Smooth muscle cell (in vitro differentiated cells): ENCODE results near the gene OLFM3. TPM values are rescaled to one million over a fixed set of nuclear protein-coding genes. Genes with fewer than 3 reads are reported as not detected.

ENCODE experiments used
- DNase-seq: peaks from one replicate; lab custom pipeline; 2025; ENCODE audit not compliant: unreplicated experiment; lab: John Stamatoyannopoulos, UW
- H2AFZ ChIP-seq: fragments of 200-600 bp; sonication (generic); 2 replicates; pipeline ENCODE4 v1.6.0; 2016; ENCODE audit warnings: antibody characterized with exemption, low read depth, mild to moderate bottlenecking
- H3F3A ChIP-seq: fragments of 200-600 bp; sonication (generic); 2 replicates; pipeline ENCODE4 v1.6.0; 2017; ENCODE audit warnings: antibody characterized with exemption, low read depth
- H3K27ac ChIP-seq: fragments of 200-600 bp; sonication (generic); 2 replicates; pipeline ENCODE4 v1.5.1; 2016; ENCODE audit warnings: low read depth, mild to moderate bottlenecking
- H3K27me3 ChIP-seq: fragments of 200-600 bp; sonication (generic); 2 replicates; pipeline ENCODE4 v1.6.1; 2016; ENCODE audit warnings: low read depth, mild to moderate bottlenecking
- H3K36me3 ChIP-seq: fragments of 200-600 bp; sonication (generic); 2 replicates; pipeline ENCODE4 v1.5.1; 2016; ENCODE audit warnings: low read depth
- H3K4me1 ChIP-seq: fragments of 200-600 bp; sonication (generic); 2 replicates; pipeline ENCODE4 v1.5.1; 2016; ENCODE audit warnings: low read depth
- H3K4me2 ChIP-seq: fragments of 200-600 bp; sonication (generic); 2 replicates; pipeline ENCODE4 v1.6.0; 2016; ENCODE audit warnings: mild to moderate bottlenecking
- H3K4me3 ChIP-seq: fragments of 200-600 bp; sonication (generic); 2 replicates; pipeline ENCODE4 v1.5.1; 2016; ENCODE audit warnings: mild to moderate bottlenecking
- H3K79me2 ChIP-seq: fragments of 200-600 bp; sonication (generic); 2 replicates; pipeline ENCODE4 v1.6.0; 2016; ENCODE audit warnings: low read depth, mild to moderate bottlenecking
- H3K9ac ChIP-seq: fragments of 200-600 bp; sonication (generic); 2 replicates; pipeline ENCODE4 v1.6.0; 2016; ENCODE audit warnings: low read depth
- H3K9me3 ChIP-seq: fragments of 200-600 bp; sonication (generic); replicated peaks from 2 replicates; pipeline ENCODE4 v1.5.1; 2016; ENCODE audit warnings: low read depth
- H4K20me1 ChIP-seq: fragments of 200-600 bp; sonication (generic); 2 replicates; pipeline ENCODE4 v1.6.0; 2016; ENCODE audit warnings: low read depth
- WGBS: methylation state at CpG from one replicate; pipeline ENCODE4 v1.1.7; 2016; ENCODE audit warnings: low lambda C conversion rate; 5-methylcytosine and 5-hydroxymethylcytosine counted together
- polyA plus RNA-seq: library from polyadenylated mRNA; unstranded; fragments of >200 nt; fragmentation: Nextera tagmentation; extraction: Ambion mirVana; gene quantifications from 2 replicates; pipeline ENCODE4 v1.2.1, GENCODE V29; 2016
- total RNA-seq: library from RNA; depleted of rRNA; stranded (reverse); fragments of >200 nt; gene quantifications from 2 replicates; pipeline ENCODE4 v1.2.3, GENCODE V29; 2014
- TF ChIP-seq, protein P1 (sequence below): fragments of 200-600 bp; sonication (generic); IDR thresholded peaks from 2 replicates; pipeline ENCODE4 v1.5.1; 2017; ENCODE audit warnings: borderline replicate concordance, mild to moderate bottlenecking, antibody characterized with exemption; ENCODE audit not compliant: insufficient read depth, poor library complexity, severe bottlenecking

OLFM3 gene
- total and polyA plus RNA-seq, 2 experiments from 2014 or later = 0.22 to 0.35 TPM

DNA sequence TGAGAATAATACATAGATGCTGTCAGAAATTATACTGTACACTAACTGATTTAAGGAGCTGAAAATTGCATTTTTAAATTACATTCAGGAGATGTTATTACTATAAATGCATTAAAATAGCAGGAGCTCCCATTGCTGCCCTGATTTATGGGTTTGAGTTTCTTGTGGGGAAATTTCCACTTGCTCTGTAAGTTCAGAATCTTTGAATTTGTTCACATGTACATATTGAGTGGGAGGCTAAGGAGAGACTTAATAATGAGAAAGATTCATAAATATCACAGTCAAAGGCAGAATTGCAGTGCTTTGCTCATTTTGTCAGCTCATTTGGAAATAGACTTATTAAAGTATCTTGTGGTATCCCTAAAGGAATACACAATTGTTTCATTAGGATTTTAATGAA is 170.3 kb downstream of the OLFM3 start:
- Histone ChIP-seq H3K4me1 (no peaks in the 10 kb centered on the region), H4K20me1 (no peaks in the 10 kb centered on the region), H3K9ac (no peak overlapping the region), H3K36me3 (no peaks in the 10 kb centered on the region), H3K27me3 (no peaks in the 10 kb centered on the region), H3K27ac (no peak overlapping the region), H3K4me3 (no peak overlapping the region), H3K4me2 (no peak overlapping the region), H2AFZ (no peak overlapping the region), H3K9me3 (no peaks in the 10 kb centered on the region), H3K79me2 (no peaks in the 10 kb centered on the region), H3F3A (no peaks in the 10 kb centered on the region)
- TF ChIP-seq, protein P1, sequence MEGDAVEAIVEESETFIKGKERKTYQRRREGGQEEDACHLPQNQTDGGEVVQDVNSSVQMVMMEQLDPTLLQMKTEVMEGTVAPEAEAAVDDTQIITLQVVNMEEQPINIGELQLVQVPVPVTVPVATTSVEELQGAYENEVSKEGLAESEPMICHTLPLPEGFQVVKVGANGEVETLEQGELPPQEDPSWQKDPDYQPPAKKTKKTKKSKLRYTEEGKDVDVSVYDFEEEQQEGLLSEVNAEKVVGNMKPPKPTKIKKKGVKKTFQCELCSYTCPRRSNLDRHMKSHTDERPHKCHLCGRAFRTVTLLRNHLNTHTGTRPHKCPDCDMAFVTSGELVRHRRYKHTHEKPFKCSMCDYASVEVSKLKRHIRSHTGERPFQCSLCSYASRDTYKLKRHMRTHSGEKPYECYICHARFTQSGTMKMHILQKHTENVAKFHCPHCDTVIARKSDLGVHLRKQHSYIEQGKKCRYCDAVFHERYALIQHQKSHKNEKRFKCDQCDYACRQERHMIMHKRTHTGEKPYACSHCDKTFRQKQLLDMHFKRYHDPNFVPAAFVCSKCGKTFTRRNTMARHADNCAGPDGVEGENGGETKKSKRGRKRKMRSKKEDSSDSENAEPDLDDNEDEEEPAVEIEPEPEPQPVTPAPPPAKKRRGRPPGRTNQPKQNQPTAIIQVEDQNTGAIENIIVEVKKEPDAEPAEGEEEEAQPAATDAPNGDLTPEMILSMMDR = no peak
- no peak for DNase-seq

DNA sequence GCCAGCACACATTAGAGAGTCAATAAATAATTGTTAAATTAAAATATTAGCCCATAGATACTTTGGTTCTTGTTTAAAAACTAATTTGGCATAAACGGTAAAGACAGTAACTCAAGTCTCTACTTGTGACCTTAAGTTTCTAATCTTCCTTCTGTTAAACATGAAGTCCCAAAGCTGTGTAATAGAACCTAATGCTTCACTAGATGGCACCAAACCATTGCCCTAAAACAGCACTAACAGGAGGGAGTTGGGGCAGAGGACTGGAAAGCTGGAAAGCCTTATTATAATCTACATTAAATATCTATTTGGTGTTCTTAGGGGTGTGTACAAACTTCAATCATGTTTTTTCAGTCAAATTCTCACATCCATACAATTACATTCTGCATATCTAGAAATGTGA is 176.7 kb downstream of the OLFM3 start:
- DNase-seq = no peak
- TF ChIP-seq, protein P1 = peak; percentile 59
- no peaks in the 10 kb centered on the region for H3K27me3 ChIP-seq

DNA sequence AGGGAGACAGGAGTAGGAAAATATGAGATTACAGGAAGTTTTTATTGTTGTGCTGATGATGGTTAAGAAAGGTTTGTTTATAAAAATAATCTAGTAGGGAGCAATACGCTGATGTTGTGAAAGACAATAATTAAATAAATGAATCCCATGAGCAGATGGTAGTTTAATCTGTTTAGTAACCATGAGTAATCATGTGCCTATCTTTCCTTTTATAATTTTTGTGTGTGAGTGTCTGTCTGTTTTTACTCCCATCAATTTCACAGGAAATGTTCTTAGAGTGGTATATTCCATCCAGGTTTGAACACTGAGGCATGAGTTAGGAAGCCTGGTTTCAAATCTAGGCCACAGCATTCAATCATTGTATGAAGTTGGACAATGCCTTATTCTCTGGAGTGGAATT is 180.5 kb downstream of the OLFM3 start:
- Histone ChIP-seq H2AFZ (no peak overlapping the region), H3F3A (no peaks in the 10 kb centered on the region), H3K27ac (no peak overlapping the region), H4K20me1 (no peaks in the 10 kb centered on the region), H3K9me3 (no peaks in the 10 kb centered on the region), H3K79me2 (no peaks in the 10 kb centered on the region), H3K27me3 (no peaks in the 10 kb centered on the region), H3K36me3 (no peaks in the 10 kb centered on the region), H3K9ac (no peak overlapping the region), H3K4me2 (no peak overlapping the region), H3K4me3 (no peak overlapping the region), H3K4me1 (no peaks in the 10 kb centered on the region)
- 85% methylated on average over 1 of the region's 1 CpG for WGBS
- TF ChIP-seq, protein P1 = no peak
- DNase-seq = no peak

More for the DNA sequence above, 176.7 kb downstream of the OLFM3 start:
- Histone ChIP-seq H3F3A (no peaks in the 10 kb centered on the region), H3K4me3 (no peak overlapping the region), H3K4me2 (no peak overlapping the region), H3K9me3 (no peaks in the 10 kb centered on the region), H3K27ac (no peak overlapping the region), H2AFZ (no peak overlapping the region), H4K20me1 (no peaks in the 10 kb centered on the region), H3K9ac (no peak overlapping the region), H3K36me3 (no peaks in the 10 kb centered on the region), H3K4me1 (no peaks in the 10 kb centered on the region), H3K79me2 (no peaks in the 10 kb centered on the region)
- 60% methylated on average over 1 of the region's 1 CpG for WGBS

DNA sequence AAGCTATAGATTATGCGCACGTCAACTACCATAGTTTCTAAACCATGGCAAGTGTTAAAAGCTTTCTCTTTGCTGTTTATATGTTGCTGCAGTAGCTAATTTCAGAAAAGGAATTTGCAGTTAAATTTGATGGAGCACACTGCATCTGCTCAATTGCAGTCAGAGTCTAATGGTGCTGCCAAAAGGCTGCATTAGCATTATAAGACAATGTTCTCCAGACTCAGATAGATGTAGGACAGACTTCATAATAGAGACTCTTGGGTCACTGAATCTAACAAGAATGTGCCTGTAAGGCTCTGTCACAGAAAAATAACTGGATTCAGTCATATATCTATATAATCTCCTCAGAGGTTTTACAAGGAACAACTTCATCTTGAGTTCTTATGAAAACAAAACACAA is 198.3 kb downstream of the OLFM3 start:
- Histone ChIP-seq H3K4me1 (no peaks in the 10 kb centered on the region), H3K36me3 (no peaks in the 10 kb centered on the region), H3K4me3 (no peak overlapping the region), H3K27me3 (no peaks in the 10 kb centered on the region), H3K4me2 (no peak overlapping the region), H3K27ac (no peak overlapping the region), H3F3A (no peaks in the 10 kb centered on the region), H3K9me3 (no peaks in the 10 kb centered on the region), H3K9ac (no peak overlapping the region), H3K79me2 (no peaks in the 10 kb centered on the region), H4K20me1 (no peaks in the 10 kb centered on the region), H2AFZ (no peak overlapping the region)
- WGBS = 88% methylated on average over 2 of the region's 2 CpGs
- no peak for DNase-seq
- TF ChIP-seq, protein P1 = no peak
